Stimulated activated CD4-positive, alpha-beta T cell treated with anti-CD3 and anti-CD28 coated beads, Interleukin-2, amount 100 ng/mL, for 48 hours (primary cell): ENCODE data around the gene MAP9.
"Not testable (repeated sequence)": the region's sequence is repeated elsewhere in the genome, so short reads cannot be mapped to it uniquely, and the experiment has no call there.

Source experiments
- DNase-seq, 2 donors: peaks; one replicate each; pipeline ENCODE4 v3.0.0-alpha.2; 2020

Gene MAP9

DNA sequence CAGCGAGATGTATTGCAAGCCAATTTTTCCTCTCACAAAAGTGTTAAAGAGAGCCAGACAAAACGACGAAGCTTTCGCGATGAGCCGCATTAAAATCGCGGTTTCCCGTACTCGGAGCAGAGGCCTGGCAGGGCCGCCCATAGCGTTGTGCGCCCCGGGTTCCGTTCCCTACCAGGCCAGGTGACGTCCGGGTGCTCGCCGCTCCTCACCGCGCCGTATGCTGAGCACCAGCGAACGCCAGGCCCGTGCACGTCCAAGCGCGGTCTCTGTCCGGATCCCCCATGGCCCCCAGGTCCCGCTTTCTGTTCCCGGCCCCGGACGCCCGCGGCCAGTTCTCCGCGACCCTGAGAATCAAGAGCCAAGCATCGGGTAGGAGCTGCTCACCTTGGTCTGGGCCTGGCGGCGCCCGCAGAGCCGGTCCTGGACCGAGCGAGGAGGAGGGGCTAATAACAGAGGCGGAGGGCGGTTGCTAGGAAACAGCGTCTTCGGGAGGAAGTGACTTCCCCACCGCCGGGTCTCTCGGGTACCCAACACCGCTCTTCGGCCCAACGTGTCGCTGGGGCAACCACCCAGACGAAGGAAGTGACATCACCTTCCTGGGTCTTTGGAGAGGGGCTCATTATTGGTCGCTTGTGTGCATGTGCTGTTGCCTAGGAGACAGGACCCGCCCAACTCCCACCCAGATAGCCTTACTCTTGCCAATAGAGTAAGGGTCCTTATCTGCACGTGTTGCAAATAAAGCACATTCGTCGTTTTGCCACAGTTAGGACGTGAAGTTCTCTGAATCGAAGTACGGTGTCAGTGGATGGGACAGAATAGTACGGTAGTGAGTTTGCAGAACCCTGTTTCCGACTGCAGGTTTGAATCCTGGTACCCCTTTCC is at the start of gene MAP9:
TSS of gene MAP9 (minus strand) at position 579 of the 882 bp plus-strand sequence. CDS start 1,115 bp downstream, outside the sequence.
- peak; percentile 76 to 80 for DNase-seq

DNA sequence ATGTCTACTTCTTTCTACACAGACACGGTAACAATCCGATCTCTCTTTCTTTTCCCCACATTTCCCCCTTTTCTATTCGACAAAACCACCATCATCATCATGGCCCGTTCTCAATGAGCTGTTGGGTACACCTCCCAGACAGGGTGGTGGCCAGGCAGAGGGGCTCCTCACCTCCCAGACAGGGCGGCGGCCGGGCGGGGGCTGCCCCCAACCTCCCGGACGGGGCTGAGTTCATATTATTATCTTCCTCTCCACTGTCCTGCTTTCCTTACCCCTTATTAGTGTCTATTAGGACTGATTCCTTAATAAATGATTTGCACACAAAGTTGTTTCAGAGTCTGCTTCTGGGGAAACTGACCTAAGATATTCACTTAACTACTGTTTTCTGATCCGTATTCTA is 48.0 kb upstream of the MAP9 start:
- DNase-seq = not testable (repeated sequence)

DNA sequence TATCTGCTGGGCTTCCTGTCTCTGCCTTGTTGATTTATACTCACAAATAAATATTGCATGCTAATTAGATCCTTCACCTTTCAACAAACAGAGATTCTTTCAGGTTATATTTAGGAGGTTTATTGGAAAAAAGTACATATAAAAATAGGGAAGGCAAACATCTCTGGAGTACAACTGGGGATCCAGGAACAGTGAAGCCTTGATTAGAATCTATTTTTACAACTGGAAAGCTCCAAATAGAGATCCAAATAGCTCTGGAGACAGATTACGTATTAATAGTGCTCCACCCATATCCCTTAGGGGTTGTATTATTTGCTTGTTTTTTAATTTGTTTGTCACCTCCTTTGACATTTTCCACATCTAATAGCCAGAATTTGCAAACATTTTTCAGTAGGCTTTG is 46.9 kb upstream of the MAP9 start:
- DNase-seq = no peak

DNA sequence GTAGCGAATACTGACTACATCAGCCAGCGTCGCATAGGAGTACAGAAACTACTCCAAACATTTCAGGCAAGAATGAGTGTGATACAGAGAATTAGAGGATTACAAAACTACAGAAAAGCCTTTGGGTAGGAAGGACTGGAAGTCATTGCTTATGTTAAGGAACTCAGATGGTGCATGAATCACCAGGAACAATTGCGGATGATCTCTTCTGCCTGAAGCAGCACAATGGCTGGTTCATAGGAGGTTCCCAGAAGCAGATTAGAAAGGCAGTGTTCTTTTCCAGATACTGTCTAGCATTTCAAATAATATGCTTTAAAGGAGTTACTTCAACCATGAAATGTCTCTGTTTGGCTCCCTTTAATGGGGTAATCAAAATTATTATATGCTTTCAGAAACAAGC is 42.5 kb upstream of the MAP9 start:
- no peak for DNase-seq

DNA sequence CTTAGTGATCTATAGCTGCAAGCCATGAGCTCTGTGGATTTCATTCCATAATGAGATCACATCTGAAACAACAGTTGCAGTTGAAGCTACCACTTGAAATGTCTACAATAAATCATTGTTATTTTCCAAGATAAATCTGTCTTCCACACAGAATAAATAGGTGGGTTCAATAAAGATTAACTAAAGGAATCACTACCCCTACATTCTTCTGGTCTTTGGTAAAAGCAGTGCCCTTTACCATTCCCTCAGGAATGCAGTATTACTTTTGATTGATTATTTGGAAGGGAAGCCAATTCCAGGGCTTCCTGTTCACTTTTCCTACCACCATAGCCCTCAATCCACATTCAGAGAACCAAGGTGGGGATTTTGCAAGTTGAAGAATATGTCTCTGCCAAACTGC is 38.9 kb upstream of the MAP9 start:
- DNase-seq = no peak

DNA sequence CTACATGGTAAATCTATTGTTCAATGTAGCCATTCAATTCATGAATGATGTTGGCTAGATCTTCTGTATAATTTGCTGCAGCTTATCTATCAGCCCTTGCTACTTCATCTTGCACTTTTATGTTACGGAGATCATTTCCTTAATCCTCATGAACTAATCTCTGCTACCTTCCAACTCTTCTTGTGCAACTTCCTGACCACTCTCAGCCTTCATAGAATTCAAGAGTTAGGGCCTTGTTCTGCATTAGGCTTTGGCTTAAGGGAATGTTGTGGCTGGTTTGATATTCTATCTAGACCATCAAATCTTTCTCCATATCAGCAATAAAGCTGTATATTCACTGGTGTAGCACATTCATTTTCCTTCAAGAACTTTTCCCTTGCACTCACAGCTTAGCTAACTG is 36.7 kb upstream of the MAP9 start:
- no peak for DNase-seq

DNA sequence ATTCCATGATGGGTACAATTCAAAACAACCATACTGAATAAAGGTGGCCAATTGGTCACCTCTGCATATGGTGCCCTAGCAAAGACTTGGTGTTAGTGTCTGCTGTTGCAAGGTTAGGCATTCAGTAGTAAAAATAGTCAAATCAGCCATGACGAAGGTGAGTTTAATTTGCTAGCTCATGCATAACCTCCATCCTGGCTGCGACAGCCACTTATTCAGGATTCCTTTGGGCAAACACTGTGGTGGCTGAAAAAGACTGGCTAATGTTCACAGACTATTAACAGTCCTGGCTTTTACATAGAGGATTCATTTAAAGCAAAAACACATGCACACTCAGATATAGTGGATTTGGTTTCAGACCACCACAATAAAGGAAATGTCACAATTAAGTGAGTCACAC is 34.8 kb upstream of the MAP9 start:
- DNase-seq = no peak

DNA sequence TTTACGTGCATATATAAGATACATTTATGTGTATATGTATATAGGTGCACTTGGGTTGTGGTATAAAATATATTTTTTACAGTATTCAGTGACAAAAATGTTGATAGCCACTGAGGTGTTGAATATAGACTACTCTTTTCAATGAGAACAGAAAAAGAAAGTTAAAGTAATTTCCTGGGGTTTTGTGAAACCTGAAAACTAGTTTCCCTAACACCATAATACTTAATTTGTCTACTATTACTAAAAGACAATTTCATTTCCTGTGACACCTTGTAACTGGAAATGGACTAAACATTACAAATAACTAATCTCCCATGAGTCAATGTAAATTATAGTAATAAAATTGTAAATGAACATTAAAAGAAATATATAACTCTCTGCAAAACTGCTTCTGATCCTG is 32.0 kb upstream of the MAP9 start:
- DNase-seq = no peak

DNA sequence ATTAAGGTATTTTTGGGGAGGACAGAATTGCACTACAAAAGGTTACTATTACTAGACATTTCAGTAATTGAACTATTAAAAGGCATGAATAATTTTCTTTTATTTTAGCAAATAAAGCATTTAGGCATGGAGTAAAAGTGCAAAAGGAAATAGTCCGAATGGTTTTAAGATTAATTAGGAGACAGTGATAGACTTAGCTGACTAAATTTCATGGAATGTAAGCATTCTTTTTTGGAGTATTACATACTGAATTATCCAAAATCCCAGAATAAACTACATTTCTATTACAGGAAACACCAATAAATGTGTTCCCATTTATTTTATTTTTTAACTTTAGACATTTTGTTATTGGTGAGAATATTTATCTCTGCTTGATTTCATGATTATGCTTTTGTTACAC is 30.7 kb upstream of the MAP9 start:
- DNase-seq = no peak

DNA sequence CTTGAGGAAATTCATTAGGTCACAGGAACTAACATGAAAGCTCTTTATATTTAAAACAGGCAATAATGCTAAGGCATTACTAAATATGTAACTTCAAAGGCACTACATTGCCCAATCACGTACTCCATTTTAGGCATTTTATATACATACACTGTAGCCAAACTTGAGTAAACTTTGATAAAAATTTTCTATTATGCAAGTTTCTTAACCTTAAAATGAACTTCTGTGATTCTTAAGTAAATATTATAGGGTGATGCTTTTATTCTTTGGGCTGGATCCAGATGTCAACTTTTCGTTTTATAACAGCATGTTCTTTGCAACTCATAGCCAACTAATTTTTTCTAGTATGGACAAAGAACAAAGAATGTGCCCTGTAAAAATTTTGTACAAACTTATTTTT is 28.3 kb upstream of the MAP9 start:
- no peak for DNase-seq

DNA sequence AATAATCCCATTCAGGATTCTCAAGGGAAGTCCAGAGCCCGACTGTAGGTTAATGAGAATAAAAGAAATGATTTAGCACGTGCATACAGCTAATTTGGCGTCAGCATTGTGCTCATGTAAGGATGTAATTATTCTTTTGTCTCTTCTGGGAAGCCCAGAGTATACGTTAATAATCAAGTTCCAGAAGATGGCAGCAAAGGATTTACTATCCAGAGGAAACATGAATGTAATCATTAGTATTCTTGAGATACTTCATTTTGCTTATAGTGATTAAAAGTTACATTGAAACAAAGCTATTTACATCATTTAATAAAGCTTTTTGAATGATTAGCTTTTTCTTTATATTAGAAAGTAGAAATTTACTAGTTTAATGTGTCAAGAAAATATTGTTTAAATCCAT is 27.1 kb upstream of the MAP9 start:
- no peak for DNase-seq

DNA sequence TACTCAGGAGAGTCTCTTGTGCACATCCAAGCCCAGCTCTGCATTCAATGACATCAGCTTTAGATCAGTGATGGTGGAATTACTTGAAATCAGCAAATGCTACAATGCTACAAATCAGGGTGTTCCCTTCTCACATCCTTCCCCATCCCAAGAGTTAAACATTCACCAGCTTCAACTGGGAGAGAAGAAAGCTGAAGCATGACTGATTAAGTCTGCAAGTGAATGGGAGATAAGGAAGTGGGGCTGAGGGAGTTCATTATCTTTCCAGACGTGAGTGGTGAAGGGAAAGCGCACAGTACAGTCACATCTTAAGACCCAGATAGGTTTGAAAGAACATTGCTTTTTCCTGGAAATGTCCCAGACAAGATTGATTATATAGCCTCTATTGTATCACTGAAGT is 26.2 kb upstream of the MAP9 start:
- DNase-seq = no peak

DNA sequence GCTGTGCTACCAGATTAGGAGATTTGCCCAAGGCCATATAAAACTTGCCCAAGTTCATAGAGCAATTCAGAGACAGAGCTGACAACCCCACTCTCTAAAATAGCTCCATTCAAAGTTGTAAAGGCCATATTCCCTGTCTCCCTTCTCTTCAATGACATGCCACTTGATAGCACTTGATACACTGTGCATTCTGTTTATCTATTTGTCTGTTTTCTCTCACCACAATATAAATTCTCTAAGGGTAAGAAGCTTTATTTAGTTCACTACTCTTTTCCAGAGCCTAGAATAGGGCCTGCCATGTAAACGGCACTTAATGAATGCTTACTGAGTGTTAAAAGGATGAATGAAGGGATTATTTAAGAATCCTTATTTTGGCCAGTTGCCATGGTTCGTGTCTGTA is 24.1 kb upstream of the MAP9 start:
- no peak for DNase-seq

DNA sequence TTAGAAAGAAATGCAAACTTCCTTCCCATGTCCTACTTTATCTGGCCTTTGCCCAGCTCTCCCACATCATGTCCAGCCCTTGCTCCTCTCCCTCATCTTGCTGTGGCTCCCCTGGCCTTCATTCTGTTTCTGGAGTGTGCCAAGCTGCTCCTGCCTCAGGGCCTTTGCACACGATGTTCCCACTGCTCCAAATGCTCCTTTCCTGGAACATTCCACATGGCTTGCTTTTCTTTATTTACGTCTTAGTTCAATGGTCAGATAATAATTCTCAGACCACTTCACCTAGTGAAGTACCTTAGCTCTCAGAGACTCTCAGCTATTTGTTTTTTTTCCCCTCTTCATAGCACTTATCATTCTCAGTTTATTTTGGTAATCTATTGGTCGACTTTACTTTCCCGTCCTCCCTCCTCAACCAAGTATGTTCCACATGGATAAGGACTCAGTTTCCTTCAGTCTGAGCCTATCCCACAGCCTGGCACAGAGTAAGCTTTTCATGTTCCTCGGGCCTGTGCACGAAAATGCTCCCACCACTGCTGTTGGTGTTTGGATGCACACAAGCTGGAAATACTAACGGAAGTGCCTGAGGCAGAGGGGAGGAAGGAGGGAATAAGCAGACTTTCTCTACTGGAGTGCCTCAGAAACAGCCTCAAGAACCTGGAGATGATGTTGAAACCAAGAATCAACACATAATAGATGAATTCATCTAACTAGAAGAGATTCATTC is 23.4 kb upstream of the MAP9 start:
- no peak for DNase-seq

DNA sequence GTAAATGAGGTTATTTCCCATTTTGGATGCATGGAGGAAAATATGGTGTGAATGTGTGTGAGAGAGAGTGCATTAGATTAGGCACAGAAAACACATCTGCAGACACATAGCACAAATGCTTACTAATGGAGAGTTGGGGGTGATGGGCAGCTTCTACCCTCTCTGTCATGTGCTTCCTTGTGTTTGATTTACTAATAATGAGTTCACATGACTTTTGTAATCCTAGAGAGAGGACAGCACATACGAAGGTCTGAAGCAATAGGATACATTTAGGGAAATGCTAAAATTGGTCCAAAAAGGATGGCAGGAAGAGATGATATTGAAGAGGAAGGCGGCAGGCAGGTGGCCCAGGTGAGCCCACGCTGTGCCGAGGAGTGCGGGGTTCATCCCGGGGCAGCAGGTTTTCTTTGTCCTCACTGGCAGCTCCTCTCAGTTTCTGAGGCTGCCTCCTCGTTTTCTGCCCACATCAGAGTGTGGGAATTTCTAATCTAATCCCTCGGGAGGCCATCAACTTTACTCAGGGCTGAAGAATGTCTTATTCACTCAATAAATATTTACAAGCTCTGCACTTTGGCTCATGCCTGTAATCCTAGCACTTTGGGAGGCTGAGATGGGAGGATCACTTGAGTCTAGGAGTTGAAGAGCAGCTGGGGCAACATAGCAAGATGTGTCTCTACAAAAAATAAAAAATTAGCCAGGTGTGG is 15.9 kb upstream of the MAP9 start:
- DNase-seq = no peak

DNA sequence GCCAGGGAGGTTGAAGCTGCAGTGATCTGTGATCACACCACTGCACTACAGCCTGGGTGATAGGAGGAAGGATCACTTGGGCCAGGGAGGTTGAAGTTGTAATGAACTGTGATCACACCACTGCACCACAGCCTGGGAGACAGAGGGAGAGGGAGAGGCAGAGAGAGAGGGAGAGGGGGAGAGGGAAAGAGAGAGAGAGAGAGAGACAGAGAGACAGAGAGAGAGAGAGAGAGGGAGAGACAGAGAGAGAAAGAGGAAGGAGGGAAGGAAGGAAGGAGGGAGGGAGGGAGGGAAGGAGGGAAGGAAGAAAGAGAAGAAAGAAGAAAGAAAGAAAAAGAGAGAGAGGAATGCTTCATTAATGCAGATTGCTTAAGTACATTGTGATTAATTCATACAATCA is 15.2 kb upstream of the MAP9 start:
- no peak for DNase-seq

DNA sequence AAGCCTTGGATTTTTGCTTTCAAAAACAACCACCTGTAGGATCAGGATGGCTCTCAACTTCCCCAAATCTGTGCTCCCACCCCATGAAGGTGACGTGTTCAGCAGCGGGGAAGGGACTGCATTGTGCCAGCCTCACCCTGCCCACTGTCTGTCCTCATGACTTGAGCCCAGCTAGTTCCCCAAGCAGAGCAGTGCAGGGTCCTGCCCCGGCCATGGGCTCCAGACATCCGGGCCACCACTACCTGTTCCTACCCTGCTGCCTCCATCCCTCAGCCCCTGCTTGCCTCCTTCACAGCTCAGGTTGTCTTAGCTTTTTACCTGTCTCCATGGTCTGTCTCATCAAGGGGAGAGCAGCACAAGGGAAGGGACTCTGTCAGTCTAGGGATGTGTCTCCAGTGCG is 11.4 kb upstream of the MAP9 start:
- no peak for DNase-seq

DNA sequence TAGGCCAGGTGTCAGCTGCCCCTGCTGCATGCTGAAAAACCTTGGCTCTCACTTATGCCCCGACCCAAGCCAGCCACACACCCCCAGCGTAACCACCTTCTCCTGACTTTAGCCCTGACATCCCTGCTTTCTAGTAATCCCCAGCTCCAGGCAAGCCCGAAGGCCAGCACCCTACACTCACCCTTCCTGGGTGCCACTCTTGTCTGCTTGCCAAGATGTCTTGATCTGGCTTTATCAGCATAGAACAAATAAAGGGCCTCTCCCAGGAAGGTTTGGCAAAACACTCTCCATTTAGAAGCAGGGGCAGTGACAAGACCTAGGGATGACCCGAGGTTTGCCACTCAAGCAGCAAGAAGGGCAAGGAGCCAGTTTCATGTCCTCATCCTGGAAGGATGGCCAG is 6.8 kb upstream of the MAP9 start:
- DNase-seq = no peak

DNA sequence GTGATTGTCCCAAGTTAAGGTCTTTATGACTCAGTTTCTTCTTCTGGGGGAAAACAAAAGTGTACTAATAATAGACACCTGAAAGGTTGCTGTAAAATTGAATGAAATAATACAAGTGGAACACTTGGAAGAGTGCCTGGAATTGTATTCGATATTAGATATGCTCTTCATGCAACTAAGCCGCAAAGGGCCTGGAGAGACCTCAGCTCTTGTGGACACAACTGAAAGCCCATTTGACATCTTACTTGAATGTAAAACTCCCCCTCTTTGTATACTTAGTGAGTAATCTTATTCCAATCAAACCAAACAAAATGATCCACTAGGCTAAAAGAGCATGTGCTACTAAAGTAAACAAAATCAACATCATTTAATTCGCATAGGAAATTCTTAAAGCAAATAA is 511 bp upstream of the MAP9 start:
- DNase-seq = no peak

DNA sequence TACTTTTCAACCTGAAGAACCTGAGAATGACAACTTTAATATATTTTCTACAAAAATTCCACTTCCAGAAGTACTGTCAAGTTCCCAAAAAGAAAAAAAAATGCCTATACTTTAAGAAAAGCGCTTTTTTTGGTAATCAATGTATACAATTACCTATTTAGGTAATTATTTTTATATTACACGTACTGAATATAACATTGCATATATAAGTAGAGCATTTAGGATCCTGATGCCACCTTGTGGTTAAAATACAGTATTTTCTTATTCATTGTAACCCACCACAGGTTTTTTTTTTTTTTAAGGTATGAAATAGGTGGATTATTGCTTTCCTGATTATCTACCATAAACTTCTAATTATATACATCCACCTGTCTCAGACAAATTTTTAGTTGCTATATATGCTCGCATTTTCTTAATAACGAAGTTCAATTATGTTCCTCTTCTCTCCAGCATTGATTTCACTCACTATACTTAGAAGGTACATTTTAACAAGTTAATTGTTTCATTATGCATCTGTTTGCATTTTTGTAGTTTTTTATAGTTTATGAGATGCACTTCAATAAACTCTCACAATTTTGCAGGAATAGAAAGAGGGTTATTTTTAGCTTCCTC is 5.2 kb downstream of the MAP9 start:
- no peak for DNase-seq

DNA sequence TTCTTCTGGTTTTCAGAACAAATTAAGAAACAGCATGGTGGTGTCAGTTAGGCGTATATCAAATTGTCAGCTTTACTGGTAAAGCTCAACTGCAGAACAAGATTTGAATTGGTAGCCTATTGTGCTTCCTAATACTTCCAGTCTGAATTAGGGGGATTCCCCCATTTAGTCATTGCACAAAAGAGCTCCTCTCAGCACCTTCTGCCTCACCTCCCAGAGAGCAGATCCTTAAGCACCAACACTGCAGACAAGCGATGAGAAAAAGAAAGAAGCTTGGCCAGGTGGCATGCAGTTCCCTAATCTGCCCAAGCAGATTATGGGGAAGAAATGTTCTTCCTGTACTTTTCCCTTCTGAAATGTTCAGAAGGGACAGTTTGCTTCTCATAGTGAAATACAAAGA is 9.2 kb downstream of the MAP9 start:
- DNase-seq = no peak

DNA sequence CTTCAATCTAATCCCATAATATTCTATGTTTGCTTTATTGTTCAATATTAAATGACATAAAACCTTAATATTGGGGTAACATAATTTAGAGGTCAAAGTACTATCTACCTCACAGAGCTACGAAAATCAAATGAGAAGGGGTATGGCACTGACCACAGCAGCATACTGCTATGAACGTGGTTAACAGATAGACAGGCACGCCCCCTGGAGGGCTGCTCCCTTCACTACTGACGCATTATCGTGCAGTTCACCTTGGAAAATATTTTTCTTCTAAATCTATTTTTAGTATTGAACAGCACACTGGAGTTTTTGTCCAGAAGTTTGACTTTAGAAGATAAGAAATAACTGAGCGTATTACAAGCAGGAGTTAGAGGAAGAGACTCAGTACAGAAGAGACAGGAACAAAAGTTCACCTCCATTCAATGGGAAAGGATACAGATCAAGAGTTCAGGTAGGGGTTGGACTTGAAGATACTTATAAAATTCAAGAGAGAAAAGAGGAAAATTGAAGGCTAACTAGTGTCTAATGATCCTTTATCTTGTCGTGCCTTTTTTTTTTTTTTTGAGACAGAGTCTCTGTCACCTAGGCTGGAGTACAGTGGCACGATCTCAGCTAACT is 22.7 kb downstream of the MAP9 start:
- DNase-seq = peak; percentile 30 to 34

DNA sequence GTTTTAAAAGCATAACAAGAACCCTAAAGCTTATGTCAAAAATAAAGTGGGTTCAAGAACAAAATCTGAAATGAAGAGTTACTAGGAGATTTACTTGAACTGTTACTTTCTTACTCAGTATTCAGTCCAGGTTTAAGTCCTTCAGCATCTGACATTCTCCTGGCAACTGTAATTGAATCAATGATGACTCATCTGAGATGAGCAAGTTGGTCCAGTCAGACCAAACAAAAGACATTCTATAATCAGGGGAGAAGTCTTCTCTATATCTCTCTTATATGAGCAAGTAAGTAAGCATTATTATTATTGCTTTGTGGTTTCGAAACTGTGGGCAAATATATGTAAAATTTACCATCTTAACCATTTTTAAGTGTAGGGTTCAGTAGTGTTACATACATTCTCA is 34.6 kb downstream of the MAP9 start:
- DNase-seq = no peak
